Tibial nerve (tissue), 3 donors: ENCODE data around the gene MIEN1.

Experiments
- CTCF ChIP-seq, 5 experiments: fragments of 200-600 bp in 3 of 5; fragments of 450-650 bp in 2 of 5; sonication (generic) in 3 of 5; IDR thresholded peaks; one replicate each; pipeline ENCODE4 v1.5.1; 2016 to 2019; ENCODE audit warnings: antibody characterized with exemption in 5 of 5, mild to moderate bottlenecking in 3 of 5, moderate library complexity in 2 of 5
- POLR2A ChIP-seq, 2 donors: fragments of 450-650 bp; IDR thresholded peaks; one replicate each; pipeline ENCODE4 v1.6.1; 2017; ENCODE audit warnings: antibody characterized with exemption in 2 of 2, mild to moderate bottlenecking in 2 of 2, moderate library complexity in 2 of 2

DNA sequence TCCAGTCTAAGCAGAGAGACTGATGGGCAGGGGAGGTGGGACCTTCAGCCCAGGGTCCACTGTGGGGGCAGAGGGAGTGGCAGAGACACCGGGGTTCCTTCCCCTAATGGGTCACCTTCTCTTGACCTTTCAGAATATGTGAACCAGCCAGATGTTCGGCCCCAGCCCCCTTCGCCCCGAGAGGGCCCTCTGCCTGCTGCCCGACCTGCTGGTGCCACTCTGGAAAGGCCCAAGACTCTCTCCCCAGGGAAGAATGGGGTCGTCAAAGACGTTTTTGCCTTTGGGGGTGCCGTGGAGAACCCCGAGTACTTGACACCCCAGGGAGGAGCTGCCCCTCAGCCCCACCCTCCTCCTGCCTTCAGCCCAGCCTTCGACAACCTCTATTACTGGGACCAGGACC lies 2.8 kb downstream of the MIEN1 start:
- TF ChIP-seq CTCF (IDR thresholded peaks at IDR 0.05) (no peak), POLR2A (IDR thresholded peaks at IDR 0.05) (no peak)
